ENCODE measurements around the gene TMTC4.

DNA sequence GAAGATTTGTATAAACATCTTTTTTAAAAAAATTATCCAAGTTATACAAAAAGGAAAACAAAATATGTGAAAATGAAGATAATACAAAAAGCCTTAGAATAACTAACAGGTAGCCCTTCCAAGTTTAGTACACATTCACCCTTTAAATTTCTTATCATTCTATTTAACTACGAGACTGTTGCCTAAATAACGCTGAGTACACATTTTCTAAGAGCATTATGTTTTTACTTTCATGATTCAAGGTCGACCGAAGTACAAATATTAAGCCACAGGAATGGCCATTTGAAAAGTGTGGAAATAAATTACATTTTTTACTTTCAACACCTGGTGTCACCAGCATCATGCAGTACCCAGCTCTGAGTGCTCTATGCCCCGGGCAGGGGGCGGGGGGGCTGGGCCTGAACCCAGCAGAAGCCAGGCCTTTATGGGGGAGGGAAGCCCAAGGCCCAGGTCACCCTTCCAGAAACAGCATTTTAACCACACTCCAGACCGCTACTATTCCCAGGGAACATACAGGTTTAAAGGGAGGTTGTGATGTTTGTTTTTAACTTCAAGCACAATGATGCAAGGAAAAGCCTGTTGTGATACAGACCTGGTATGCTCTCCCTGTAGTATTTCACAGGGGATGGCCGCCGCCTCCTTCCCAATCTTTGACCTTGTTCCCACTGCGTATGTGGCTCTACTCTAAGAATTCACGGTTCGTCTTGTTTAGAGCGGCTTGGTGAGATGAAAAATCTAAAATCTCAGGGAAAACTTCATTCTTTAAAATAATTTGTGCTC is 110.0 kb downstream of the TMTC4 start:
- TF ChIP-seq, protein P1, sequence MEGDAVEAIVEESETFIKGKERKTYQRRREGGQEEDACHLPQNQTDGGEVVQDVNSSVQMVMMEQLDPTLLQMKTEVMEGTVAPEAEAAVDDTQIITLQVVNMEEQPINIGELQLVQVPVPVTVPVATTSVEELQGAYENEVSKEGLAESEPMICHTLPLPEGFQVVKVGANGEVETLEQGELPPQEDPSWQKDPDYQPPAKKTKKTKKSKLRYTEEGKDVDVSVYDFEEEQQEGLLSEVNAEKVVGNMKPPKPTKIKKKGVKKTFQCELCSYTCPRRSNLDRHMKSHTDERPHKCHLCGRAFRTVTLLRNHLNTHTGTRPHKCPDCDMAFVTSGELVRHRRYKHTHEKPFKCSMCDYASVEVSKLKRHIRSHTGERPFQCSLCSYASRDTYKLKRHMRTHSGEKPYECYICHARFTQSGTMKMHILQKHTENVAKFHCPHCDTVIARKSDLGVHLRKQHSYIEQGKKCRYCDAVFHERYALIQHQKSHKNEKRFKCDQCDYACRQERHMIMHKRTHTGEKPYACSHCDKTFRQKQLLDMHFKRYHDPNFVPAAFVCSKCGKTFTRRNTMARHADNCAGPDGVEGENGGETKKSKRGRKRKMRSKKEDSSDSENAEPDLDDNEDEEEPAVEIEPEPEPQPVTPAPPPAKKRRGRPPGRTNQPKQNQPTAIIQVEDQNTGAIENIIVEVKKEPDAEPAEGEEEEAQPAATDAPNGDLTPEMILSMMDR (conservative IDR thresholded peaks at IDR 0.05; ENCODE audit: low read length): no peak
- TF ChIP-seq EZH2phosphoT487 (IDR thresholded peaks at IDR 0.05; ENCODE audit: borderline replicate concordance, low read depth, low read length): no peak
